Sigmoid colon (tissue), 7 donors: ENCODE data around the gene RNH1. TPM values are rescaled to one million over a fixed set of nuclear protein-coding genes. Genes with fewer than 3 reads are reported as not detected.

Experiments
- DNase-seq: peaks from one replicate; pipeline ENCODE4 v3.0.0-alpha.2; 2019
- H3K27ac ChIP-seq, 4 donors: fragments of 200-600 bp; sonication (generic); one replicate each; pipeline ENCODE4 v1.5.1; 2016 to 2019; ENCODE audit warnings: mild to moderate bottlenecking in 1 of 4
- H3K27me3 ChIP-seq, 3 donors: fragments of 200-600 bp; sonication (generic); one replicate each; pipeline ENCODE4 v1.5.1; 2019; ENCODE audit warnings: mild to moderate bottlenecking in 1 of 3
- H3K36me3 ChIP-seq, 4 donors: fragments of 200-600 bp; sonication (generic); one replicate each; pipeline ENCODE4 v1.5.1; 2016 to 2019
- H3K4me1 ChIP-seq, 4 donors: fragments of 200-600 bp; sonication (generic); one replicate each; pipeline ENCODE4 v1.5.1; 2017 to 2019
- H3K4me3 ChIP-seq, 4 donors: fragments of 200-600 bp; sonication (generic); one replicate each; pipeline ENCODE4 v1.5.1; 2017 to 2019; ENCODE audit warnings: mild to moderate bottlenecking in 2 of 4, moderate library complexity in 1 of 4
- H3K9me3 ChIP-seq, 4 donors: fragments of 200-600 bp in 3 of 4; sonication (generic) in 3 of 4; one replicate each; pipeline versions ENCODE4 v1.5.1 to v1.6.1; 2013 to 2019
- EP300 ChIP-seq, 4 donors: sonication (generic); formaldehyde crosslinking; IDR thresholded peaks; one replicate each; pipeline ENCODE4 v1.6.1; 2017; ENCODE audit warnings: antibody characterized with exemption in 4 of 4
- POLR2A ChIP-seq, 2 donors: fragments of 450-650 bp; IDR thresholded peaks; one replicate each; pipeline ENCODE4 v1.6.1; 2016; ENCODE audit warnings: antibody characterized with exemption in 2 of 2, mild to moderate bottlenecking in 2 of 2, moderate library complexity in 2 of 2
- POLR2AphosphoS5 ChIP-seq, 4 donors: sonication (generic); formaldehyde crosslinking; IDR thresholded peaks; one replicate each; pipeline ENCODE4 v1.6.1; 2017; ENCODE audit warnings: antibody characterized with exemption in 4 of 4
- WGBS, 2 donors: extraction: QIAGEN DNeasy Blood & Tissue Kit; methylation state at CpG; one replicate each; pipeline ENCODE4 v1.1.7; 2013; 5-methylcytosine and 5-hydroxymethylcytosine counted together
- intact Hi-C: fragments of 100-400 bp; cut with DNase I; formaldehyde crosslinking; loops from one replicate; pipeline ENCODE4 v1.15.1; 2023
- polyA plus RNA-seq, 3 donors: library from polyadenylated mRNA; stranded (reverse); fragments of 200-250 nt; gene quantifications; one replicate each; pipeline ENCODE4 v1.2.3, GENCODE V29; 2013
- total RNA-seq, 4 donors: library from RNA; depleted of rRNA; stranded (reverse); fragments of >200 nt; gene quantifications; one replicate each; pipeline ENCODE4 v1.1.0, GENCODE V29; 2016
- TF ChIP-seq, protein P1 (sequence below), 4 experiments: fragments of 450-650 bp in 3 of 4; fragments of 200-600 bp in 1 of 4; IDR thresholded peaks; one replicate each; pipeline ENCODE4 v1.5.1; 2016 to 2019; ENCODE audit warnings: antibody characterized with exemption in 4 of 4, mild to moderate bottlenecking in 3 of 4, moderate library complexity in 2 of 4
- donor health status: healthy with polysubstance abuse.
- donor health status: Bipolar disorder and iron deficiency.
- donor health status: healthy.

RNH1 gene
- total and polyA plus RNA-seq, 7 donors, result 101 to 210 (median 150) TPM

DNA sequence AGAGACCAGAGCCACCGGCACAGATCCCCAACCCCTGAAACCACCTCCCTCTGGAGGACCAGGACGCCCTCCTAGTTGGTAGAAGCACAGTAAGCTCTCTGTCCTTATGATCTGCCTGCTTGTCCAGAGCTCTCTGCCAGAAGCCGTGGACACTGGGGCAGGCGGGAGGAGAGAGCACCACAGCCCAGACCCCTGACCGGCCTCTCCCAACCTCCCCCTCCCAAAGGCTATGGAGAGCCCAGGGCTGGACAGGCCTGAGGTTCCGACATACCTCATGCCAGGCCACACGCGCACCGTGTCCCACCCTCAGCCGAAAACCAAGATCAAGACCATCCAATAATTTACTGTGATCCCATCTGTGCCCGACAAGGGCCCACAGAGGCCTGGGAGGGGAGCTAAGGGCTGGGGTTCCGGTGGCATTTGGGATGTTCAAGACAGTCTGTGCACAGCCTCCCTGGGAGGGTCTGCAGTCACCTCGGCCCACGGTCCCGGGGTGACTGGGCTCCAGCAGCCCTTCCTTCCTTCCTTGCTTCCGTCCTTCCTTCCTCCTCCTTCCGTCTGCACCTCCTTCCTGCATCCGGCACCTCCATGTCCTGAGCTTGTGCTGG, 25.0 kb upstream of the RNH1 start:
- no peak for TF ChIP-seq EP300 (IDR thresholded peaks at IDR 0.05)
- TF ChIP-seq, protein P1, sequence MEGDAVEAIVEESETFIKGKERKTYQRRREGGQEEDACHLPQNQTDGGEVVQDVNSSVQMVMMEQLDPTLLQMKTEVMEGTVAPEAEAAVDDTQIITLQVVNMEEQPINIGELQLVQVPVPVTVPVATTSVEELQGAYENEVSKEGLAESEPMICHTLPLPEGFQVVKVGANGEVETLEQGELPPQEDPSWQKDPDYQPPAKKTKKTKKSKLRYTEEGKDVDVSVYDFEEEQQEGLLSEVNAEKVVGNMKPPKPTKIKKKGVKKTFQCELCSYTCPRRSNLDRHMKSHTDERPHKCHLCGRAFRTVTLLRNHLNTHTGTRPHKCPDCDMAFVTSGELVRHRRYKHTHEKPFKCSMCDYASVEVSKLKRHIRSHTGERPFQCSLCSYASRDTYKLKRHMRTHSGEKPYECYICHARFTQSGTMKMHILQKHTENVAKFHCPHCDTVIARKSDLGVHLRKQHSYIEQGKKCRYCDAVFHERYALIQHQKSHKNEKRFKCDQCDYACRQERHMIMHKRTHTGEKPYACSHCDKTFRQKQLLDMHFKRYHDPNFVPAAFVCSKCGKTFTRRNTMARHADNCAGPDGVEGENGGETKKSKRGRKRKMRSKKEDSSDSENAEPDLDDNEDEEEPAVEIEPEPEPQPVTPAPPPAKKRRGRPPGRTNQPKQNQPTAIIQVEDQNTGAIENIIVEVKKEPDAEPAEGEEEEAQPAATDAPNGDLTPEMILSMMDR (IDR thresholded peaks at IDR 0.05), result no peak
- TF ChIP-seq POLR2A (IDR thresholded peaks at IDR 0.05), result no peak
- TF ChIP-seq POLR2AphosphoS5 (IDR thresholded peaks at IDR 0.05), result no peak
- intact Hi-C loops, result loop anchor here (10.0 kb wide), 1 partner anchor 297 kb away; the partner anchor contains the start of genes PSMD13 and SIRT3
- Histone ChIP-seq H3K36me3 (peaks cover 0 to 28% (median 22%) of the 10 kb centered on the region in 4 donors), H3K27ac (no peak overlapping the region), H3K4me3 (no peak overlapping the region), H3K27me3 (peaks cover 4 to 8% (median 6%) of the 10 kb centered on the region in 3 donors), H3K9me3 (no peaks in the 10 kb centered on the region), H3K4me1 (peaks cover 0 to 28% (median 25%) of the 10 kb centered on the region in 4 donors)
- 90 to 91% methylated on average over 18 of the region's 18 CpGs for WGBS, 2 donors
- no peak for DNase-seq

DNA sequence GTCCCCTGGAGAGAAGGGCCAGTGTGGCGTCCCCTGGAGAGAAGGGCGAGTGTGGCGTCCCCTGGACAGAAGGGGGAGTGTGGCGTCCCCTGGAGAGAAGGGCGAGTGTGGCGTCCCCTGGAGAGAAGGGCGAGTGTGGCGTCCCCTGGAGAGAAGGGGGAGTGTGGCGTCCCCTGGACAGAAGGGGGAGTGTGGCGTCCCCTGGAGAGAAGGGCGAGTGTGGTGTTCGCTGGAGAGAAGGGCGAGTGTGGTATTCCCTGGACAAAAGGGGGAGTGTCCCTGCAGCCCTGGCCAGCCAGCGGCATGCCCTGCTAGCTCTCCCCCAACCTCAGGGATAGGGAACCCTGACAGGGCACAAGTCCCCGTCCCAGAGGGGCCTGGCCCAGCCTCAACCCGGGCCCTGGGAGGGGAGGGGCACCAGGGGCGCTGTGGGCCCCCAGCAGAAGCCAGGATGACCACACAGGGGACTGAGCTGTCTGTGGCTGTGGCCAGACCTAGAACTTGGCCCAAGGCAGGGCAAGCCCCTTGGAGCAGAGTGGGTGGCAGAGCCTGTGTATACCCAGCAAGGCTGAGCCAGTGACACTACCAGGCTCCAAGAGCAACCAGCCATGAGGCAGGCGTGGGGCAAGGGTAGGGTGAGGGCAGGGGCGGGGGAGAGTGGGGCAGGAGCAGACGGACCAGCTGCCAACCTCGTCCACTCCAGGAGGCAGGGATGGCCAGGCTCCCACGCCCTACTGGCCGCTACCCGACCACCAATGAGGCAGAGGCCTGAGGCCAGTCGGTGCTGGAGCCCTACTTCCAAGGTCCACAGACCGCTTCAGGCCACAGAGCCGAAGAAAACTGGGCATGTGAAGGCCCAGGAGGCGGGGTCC, 24.2 kb upstream of the RNH1 start:
- Histone ChIP-seq H3K4me3 (no peak overlapping the region), H3K27me3 (peaks cover 0 to under 1% (median 0%) of the 10 kb centered on the region in 3 donors), H3K9me3 (no peaks in the 10 kb centered on the region), H3K36me3 (peaks cover 0 to 28% (median 22%) of the 10 kb centered on the region in 4 donors), H3K27ac (no peak overlapping the region), H3K4me1 (peaks cover 0 to 21% (median 17%) of the 10 kb centered on the region in 4 donors)
- intact Hi-C loops, result loop anchor here (10.0 kb wide), 1 partner anchor 296 kb away; the partner anchor contains the start of genes PSMD13 and SIRT3
- no peak for DNase-seq
- TF ChIP-seq POLR2AphosphoS5 (IDR thresholded peaks at IDR 0.05), result no peak
- TF ChIP-seq, protein P1 (IDR thresholded peaks at IDR 0.05), result no peak
- no peak for TF ChIP-seq POLR2A (IDR thresholded peaks at IDR 0.05)
- no peak for TF ChIP-seq EP300 (IDR thresholded peaks at IDR 0.05)
- 89 to 90% methylated on average over 28 of the region's 28 CpGs for WGBS, 2 donors

DNA sequence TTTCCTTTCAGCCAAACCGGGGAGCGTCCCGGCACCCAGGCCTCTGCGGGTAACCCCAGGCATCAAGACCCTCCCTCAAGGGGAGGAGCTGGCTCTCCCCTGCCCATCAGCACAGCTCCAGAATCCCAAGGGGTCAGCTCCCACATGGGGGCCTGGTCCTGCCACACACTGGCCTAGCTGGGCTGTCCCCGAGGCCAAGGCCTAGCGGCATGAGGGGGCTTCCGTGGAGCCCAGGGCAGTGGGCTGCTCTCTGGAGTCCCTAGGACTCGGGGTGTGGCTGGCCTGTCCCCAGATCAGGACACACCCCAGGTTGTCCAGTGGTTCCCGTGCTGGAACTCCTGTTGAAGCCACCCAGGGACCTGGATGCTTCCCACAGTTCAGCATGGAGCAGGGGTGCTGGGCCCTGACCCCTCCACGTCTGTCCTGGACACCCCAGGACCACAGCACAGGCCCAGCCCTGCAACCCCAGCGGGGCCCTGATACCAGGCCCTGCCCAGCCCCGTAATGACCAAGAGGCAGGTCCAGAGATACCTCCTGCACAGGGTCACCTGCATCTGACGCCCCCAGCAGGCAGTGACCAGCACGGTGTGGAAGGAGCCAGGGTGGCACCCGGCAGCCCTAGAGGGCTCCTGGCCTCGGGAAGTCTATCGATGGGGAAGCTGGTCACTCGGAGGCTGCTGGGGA, 22.8 kb upstream of the RNH1 start:
- Histone ChIP-seq H3K27ac (no peak overlapping the region), H3K4me3 (no peak overlapping the region), H3K9me3 (no peaks in the 10 kb centered on the region), H3K27me3 (no peaks in the 10 kb centered on the region), H3K4me1 (peaks cover 0 to 16% (median 13%) of the 10 kb centered on the region in 4 donors), H3K36me3 (peaks cover 0 to 28% (median 22%) of the 10 kb centered on the region in 4 donors)
- 79 to 86% methylated on average over 18 of the region's 18 CpGs for WGBS, 2 donors
- TF ChIP-seq POLR2A (IDR thresholded peaks at IDR 0.05) (no peak), POLR2AphosphoS5 (IDR thresholded peaks at IDR 0.05) (no peak), EP300 (IDR thresholded peaks at IDR 0.05) (no peak)
- TF ChIP-seq, protein P1 (IDR thresholded peaks at IDR 0.05), result no peak
- intact Hi-C loops, result loop anchor here (10.0 kb wide), 1 partner anchor 295 kb away; the partner anchor contains the start of genes PSMD13 and SIRT3
- no peak for DNase-seq

DNA sequence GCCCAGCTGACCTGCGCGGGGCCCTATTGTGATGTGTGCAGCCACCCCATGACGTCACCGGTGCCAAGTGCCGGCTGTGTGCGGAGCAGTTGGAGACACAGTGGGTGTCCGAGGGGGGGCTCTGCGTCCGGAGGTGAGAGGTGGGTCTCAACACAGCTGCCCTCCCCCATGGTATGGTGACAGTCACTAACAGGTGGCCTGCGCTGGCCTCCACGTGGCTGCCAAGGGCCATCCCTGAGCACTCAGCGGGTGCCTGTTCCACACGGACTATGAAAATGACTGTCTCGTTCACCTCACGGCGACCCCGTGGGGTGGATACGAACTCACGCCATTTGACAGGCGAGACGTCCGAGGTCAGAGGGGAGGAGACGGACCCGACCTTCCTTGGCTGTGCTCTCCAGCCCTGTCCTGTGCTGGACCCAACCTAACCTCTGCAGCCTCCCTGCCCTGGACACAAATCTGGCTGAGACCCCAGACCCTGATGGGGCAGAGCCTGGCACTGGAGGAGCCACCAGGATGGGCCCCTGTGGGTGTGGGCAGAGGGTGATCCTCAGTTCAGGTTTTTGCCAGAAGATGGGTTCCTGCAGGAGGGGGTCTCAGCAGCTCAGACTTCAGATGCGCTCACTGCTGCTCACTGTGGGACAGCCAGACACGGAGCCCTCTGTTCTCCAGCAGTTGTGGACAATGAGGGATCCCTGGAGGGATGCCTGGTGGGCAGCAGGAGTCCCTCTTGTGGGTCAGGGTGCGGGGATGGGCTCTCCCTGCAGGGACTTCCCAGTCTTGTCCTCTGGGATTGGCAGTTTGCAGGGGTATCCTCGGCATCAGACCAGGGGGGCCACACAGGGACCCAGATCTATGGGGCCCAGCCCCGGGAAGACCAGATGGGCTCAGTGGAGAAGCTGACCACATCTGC, 22.0 kb upstream of the RNH1 start:
- Histone ChIP-seq H3K36me3 (peaks cover 0 to 28% (median 22%) of the 10 kb centered on the region in 4 donors), H3K4me1 (peaks cover 0 to 10% (median 5%) of the 10 kb centered on the region in 4 donors), H3K27me3 (no peaks in the 10 kb centered on the region), H3K4me3 (no peak overlapping the region), H3K9me3 (no peaks in the 10 kb centered on the region), H3K27ac (no peak overlapping the region)
- intact Hi-C loops, result no loop called here
- TF ChIP-seq, protein P1 (IDR thresholded peaks at IDR 0.05), result no peak
- no peak for TF ChIP-seq POLR2AphosphoS5 (IDR thresholded peaks at IDR 0.05)
- TF ChIP-seq EP300 (IDR thresholded peaks at IDR 0.05), result no peak
- TF ChIP-seq POLR2A (IDR thresholded peaks at IDR 0.05), result no peak
- 78 to 82% methylated on average over 29 of the region's 29 CpGs for WGBS, 2 donors
- no peak for DNase-seq
